ENCODE measurements around the gene TBC1D2. TPM values are rescaled to one million over a fixed set of nuclear protein-coding genes. Genes with fewer than 3 reads are reported as not detected.

The TBC1D2 gene
- total RNA-seq, 1 donor from 2014 or later: 2.3 TPM

DNA sequence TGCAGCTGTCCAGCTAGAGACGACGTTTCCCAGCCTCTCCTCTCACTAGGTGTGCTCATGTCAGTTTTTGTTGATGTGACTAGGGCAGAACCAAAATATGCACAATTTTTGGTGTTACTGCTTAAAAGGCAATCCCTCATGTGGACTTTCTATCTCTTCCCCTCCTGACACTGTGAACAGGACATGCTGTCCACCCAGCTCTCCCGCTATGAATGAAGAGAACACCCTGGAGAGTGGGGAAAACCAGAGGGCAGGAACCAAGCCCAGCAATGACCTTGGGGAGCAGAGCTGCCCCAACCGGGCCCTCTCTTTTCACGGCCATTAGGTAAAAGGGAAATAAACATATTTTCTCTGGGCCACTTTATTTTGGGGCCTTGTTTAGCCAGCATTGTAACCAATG, 46.7 kb upstream of the TBC1D2 start:
- Mint-ChIP-seq H3K27ac (ENCODE audit: unreplicated experiment) (no peak overlapping the region), H3K27me3 (ENCODE audit: unreplicated experiment) (peaks cover 3% of the 10 kb centered on the region), H3K4me1 (ENCODE audit: unreplicated experiment) (no peaks in the 10 kb centered on the region), H3K36me3 (ENCODE audit: low read depth, unreplicated experiment) (no peaks in the 10 kb centered on the region), H3K4me3 (ENCODE audit: unreplicated experiment) (no peak overlapping the region), H3K9me3 (ENCODE audit: unreplicated experiment) (no peaks in the 10 kb centered on the region)
- TF ChIP-seq CTCF (IDR thresholded peaks at IDR 0.05; ENCODE audit: unreplicated experiment): no peak
- no peak for DNase-seq (ENCODE audit: low spot score)

- DNase-seq (ENCODE audit: low spot score): no peak
- no peak overlapping the region for H3K27ac Mint-ChIP-seq (ENCODE audit: unreplicated experiment)
- no peak for TF ChIP-seq CTCF (IDR thresholded peaks at IDR 0.05; ENCODE audit: unreplicated experiment)
- peaks cover 3% of the 10 kb centered on the region for H3K27me3 Mint-ChIP-seq (ENCODE audit: unreplicated experiment)
- H3K4me1 Mint-ChIP-seq (ENCODE audit: unreplicated experiment): no peaks in the 10 kb centered on the region
- H3K36me3 Mint-ChIP-seq (ENCODE audit: low read depth, unreplicated experiment): no peaks in the 10 kb centered on the region
- no peak overlapping the region for H3K4me3 Mint-ChIP-seq (ENCODE audit: unreplicated experiment)
- no peaks in the 10 kb centered on the region for H3K9me3 Mint-ChIP-seq (ENCODE audit: unreplicated experiment)
Observed at GRCh38 chr9:98300611-98301010, 45.2 kb upstream of the TBC1D2 start.

DNA sequence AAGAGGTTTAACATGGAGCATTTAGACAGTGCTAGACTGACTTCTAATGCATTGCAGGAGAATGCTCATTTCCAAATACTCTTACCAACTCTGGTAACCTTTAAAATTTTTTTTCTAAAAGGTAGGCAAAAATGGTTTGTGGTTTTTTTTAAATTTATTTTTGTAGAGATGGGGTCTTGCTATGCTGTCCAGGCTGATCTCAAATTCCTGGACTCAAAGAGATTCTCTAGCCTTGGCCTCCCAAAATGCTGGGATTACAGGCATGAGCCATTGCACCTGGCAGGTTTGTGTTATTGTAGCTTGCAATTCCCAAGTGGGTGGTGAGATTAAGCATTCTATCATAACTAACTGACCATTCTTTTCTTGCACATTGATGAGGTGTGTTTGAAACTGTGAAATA, 43.0 kb upstream of the TBC1D2 start:
- no peaks in the 10 kb centered on the region for H3K9me3 Mint-ChIP-seq (ENCODE audit: unreplicated experiment)

GRCh38 chr9:98295824-98296223, 40.4 kb upstream of the TBC1D2 start:
- Mint-ChIP-seq H3K4me1 (ENCODE audit: unreplicated experiment) (no peaks in the 10 kb centered on the region), H3K36me3 (ENCODE audit: low read depth, unreplicated experiment) (no peaks in the 10 kb centered on the region), H3K4me3 (ENCODE audit: unreplicated experiment) (no peak overlapping the region), H3K27ac (ENCODE audit: unreplicated experiment) (no peak overlapping the region), H3K9me3 (ENCODE audit: unreplicated experiment) (no peaks in the 10 kb centered on the region), H3K27me3 (ENCODE audit: unreplicated experiment) (peaks cover 2% of the 10 kb centered on the region)
- DNase-seq (ENCODE audit: low spot score): no peak
- TF ChIP-seq CTCF (IDR thresholded peaks at IDR 0.05; ENCODE audit: unreplicated experiment): no peak

More for the DNA sequence above, 43.0 kb upstream of the TBC1D2 start:
- Mint-ChIP-seq H3K4me3 (ENCODE audit: unreplicated experiment) (no peak overlapping the region), H3K36me3 (ENCODE audit: low read depth, unreplicated experiment) (no peaks in the 10 kb centered on the region), H3K27ac (ENCODE audit: unreplicated experiment) (no peak overlapping the region), H3K4me1 (ENCODE audit: unreplicated experiment) (no peaks in the 10 kb centered on the region), H3K27me3 (ENCODE audit: unreplicated experiment) (peaks cover 5% of the 10 kb centered on the region)
- no peak for DNase-seq (ENCODE audit: low spot score)
- TF ChIP-seq CTCF (IDR thresholded peaks at IDR 0.05; ENCODE audit: unreplicated experiment): no peak

DNA sequence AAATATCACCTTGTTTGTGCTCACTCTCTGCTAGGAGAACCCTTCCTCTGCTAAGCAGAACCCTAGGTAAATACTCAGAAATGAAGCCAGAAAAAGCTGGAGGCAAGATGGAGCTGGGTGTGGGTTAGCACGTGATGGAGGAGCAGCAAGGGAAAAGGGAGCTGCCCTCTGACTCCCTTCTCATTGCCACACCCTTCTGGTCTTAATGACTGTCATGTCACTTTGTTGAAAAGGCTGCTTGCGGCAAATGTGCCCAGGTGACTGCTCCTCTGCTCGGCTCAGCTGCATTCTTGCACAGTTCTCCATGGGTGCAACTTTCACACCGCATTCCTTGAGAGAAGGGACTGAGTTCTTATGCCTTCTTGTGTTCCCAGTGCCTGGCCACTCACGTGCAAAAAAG, 36.4 kb upstream of the TBC1D2 start:
- H3K27ac Mint-ChIP-seq (ENCODE audit: unreplicated experiment): no peak overlapping the region
- no peaks in the 10 kb centered on the region for H3K36me3 Mint-ChIP-seq (ENCODE audit: low read depth, unreplicated experiment)
- no peak overlapping the region for H3K4me3 Mint-ChIP-seq (ENCODE audit: unreplicated experiment)
- H3K9me3 Mint-ChIP-seq (ENCODE audit: unreplicated experiment): no peaks in the 10 kb centered on the region
- H3K4me1 Mint-ChIP-seq (ENCODE audit: unreplicated experiment): no peaks in the 10 kb centered on the region
- no peak for DNase-seq (ENCODE audit: low spot score)
- H3K27me3 Mint-ChIP-seq (ENCODE audit: unreplicated experiment): peaks cover 2% of the 10 kb centered on the region
- no peak for TF ChIP-seq CTCF (IDR thresholded peaks at IDR 0.05; ENCODE audit: unreplicated experiment)
